PC-3 (cell line): ENCODE measurements around the gene ZKSCAN2.

Source experiments
- CTCF ChIP-seq: fragments of 300-600 bp; sonication (generic); conservative IDR thresholded peaks from 2 replicates; pipeline ENCODE4 v1.5.1; 2017; ENCODE audit warnings: antibody characterized with exemption, low read depth, mild to moderate bottlenecking, low read length
- EZH2 ChIP-seq: fragments of 300-600 bp; sonication (generic); IDR thresholded peaks from one replicate; pipeline ENCODE4 v1.6.1; 2017; ENCODE audit warnings: antibody characterized with exemption, mild to moderate bottlenecking, low read length; ENCODE audit not compliant: unreplicated experiment
- EZH2phosphoT487 ChIP-seq: fragments of 300-600 bp; sonication (generic); IDR thresholded peaks from 2 replicates; pipeline ENCODE4 v1.6.1; 2018; ENCODE audit warnings: mild to moderate bottlenecking, antibody characterized with exemption, low read length, borderline replicate concordance

DNA sequence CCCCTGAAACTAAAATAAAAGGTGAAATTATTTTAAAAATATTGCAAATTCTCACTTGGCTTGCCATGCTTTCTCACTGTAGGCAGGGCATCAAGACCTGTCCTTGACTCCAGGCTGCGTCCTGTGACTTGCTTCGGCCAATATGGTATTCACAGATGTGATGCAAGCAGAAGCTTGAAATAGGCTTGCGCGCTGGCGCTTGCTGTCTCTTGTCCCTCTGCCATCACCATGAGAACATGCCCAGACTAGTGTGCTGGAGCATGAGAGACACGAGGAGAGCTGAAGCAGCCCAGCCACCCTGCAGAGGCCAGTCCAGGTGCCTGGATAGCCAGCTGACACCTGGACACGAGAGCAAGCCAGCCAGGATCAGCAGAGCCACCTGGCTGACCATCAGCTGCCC, 21.8 kb upstream of the ZKSCAN2 start:
- TF ChIP-seq CTCF (no peak), EZH2 (no peak), EZH2phosphoT487 (no peak)
